SH-SY5Y (cell line): Measurements from ENCODE around the gene UBE2D4.

Experiments used
- GATA2 ChIP-seq: IDR thresholded peaks from 2 replicates; pipeline ENCODE4 v1.6.1; 2011; ENCODE audit warnings: mild to moderate bottlenecking, low read depth, low read length
- GATA3 ChIP-seq: IDR thresholded peaks from 2 replicates; pipeline ENCODE4 v1.6.1; 2011; ENCODE audit warnings: low read depth, mild to moderate bottlenecking, low read length, moderate library complexity

GRCh38 chr7:43977525-43977924, 51.3 kb downstream of the UBE2D4 start:
- TF ChIP-seq GATA2 (no peak), GATA3 (no peak)
